NCI-H1417 treated with DMSO at 0.1 percent for 48 hours (cell line): ENCODE results near the gene C4B.
"Not testable (repeated sequence)": the region's sequence is repeated elsewhere in the genome, so short reads cannot be mapped to it uniquely, and the experiment has no call there.

ENCODE experiments used
- DNase-seq: peaks from one replicate; lab custom pipeline; 2025; lab: John Stamatoyannopoulos, UW

C4B gene

GRCh38 chr6:31981744-31982143 is 32.9 kb upstream of the C4B start, which contains the start of gene C4A:
Gene C4A (plus strand): TSS chr6:31982057. CDS start chr6:31982108, 51 bp downstream.
- DNase-seq = not testable (repeated sequence)

- DNase-seq = not testable (repeated sequence)
Measured at GRCh38 chr6:31989363-31989762, 25.2 kb upstream of the C4B start.

GRCh38 chr6:31994421-31994820 is 20.2 kb upstream of the C4B start:
- DNase-seq = not testable (repeated sequence)

- DNase-seq = not testable (repeated sequence)
Measured at GRCh38 chr6:31996385-31996784, 18.2 kb upstream of the C4B start.

GRCh38 chr6:32002546-32003268 is 11.9 kb upstream of the C4B start:
- DNase-seq = not testable (repeated sequence)

- not testable (repeated sequence) for DNase-seq
Measured at GRCh38 chr6:32003301-32003700, 11.3 kb upstream of the C4B start.

- DNase-seq = not testable (repeated sequence)
Measured at GRCh38 chr6:32004393-32004792, 10.2 kb upstream of the C4B start.

- DNase-seq = not testable (repeated sequence)
Measured at GRCh38 chr6:32004864-32005537, 9.6 kb upstream of the C4B start.

- DNase-seq = not testable (repeated sequence)
Measured at GRCh38 chr6:32005538-32005880, 9.1 kb upstream of the C4B start.

- not testable (repeated sequence) for DNase-seq
Measured at GRCh38 chr6:32005991-32006529, 8.5 kb upstream of the C4B start.

GRCh38 chr6:32007086-32007485 is 7.5 kb upstream of the C4B start:
- DNase-seq = not testable (repeated sequence)

GRCh38 chr6:32008037-32008436 is 6.6 kb upstream of the C4B start:
- DNase-seq = not testable (repeated sequence)

GRCh38 chr6:32008616-32009015 is 6.0 kb upstream of the C4B start:
- not testable (repeated sequence) for DNase-seq

GRCh38 chr6:32009537-32009936 is 5.1 kb upstream of the C4B start:
- DNase-seq = not testable (repeated sequence)

GRCh38 chr6:32010856-32011530 is 3.6 kb upstream of the C4B start:
- DNase-seq = not testable (repeated sequence)

- DNase-seq = not testable (repeated sequence)
Measured at GRCh38 chr6:32012941-32013617, 1.5 kb upstream of the C4B start.

GRCh38 chr6:32013738-32014137 is 857 bp upstream of the C4B start:
- DNase-seq = not testable (repeated sequence)

- DNase-seq = not testable (repeated sequence)
Measured at GRCh38 chr6:32022100-32022499, 7.5 kb downstream of the C4B start.

- not testable (repeated sequence) for DNase-seq
Measured at GRCh38 chr6:32028631-32029030, 14.0 kb downstream of the C4B start.

- not testable (repeated sequence) for DNase-seq
Measured at GRCh38 chr6:32029553-32029952, 15.0 kb downstream of the C4B start.

GRCh38 chr6:32035283-32036013 is 20.9 kb downstream of the C4B start:
- not testable (repeated sequence) for DNase-seq
